Activated CD4-positive, alpha-beta T cell treated with anti-CD3 and anti-CD28 coated beads, Interleukin-2, amount 50 U/mL, for 48 hours (primary cell): ENCODE measurements around the gene FLNB.

Source experiments
- DNase-seq, 2 experiments: peaks; one replicate each; pipeline ENCODE4 v3.0.0-alpha.2; 2020

FLNB gene

GRCh38 chr3:58008141-58009025, at the start of gene FLNB:
Gene FLNB, plus strand, starts transcription at chr3:58008422. Its CDS starts 143 bp downstream, at chr3:58008565.
- peak; percentile 80 to 81 for DNase-seq

- no peak for DNase-seq
Measured at GRCh38 chr3:57958642-57959422, 49.4 kb upstream of the FLNB start.

GRCh38 chr3:57959423-57960173, 48.6 kb upstream of the FLNB start:
- no peak for DNase-seq

- DNase-seq, result no peak
Measured at GRCh38 chr3:57960174-57960505, 48.1 kb upstream of the FLNB start.

GRCh38 chr3:57961177-57961827, 46.9 kb upstream of the FLNB start:
- DNase-seq, result no peak

- DNase-seq, result no peak
Measured at GRCh38 chr3:57961828-57962447, 46.3 kb upstream of the FLNB start.

GRCh38 chr3:57962448-57962834, 45.8 kb upstream of the FLNB start:
- DNase-seq, result no peak

- no peak for DNase-seq
Measured at GRCh38 chr3:57963811-57964346, 44.3 kb upstream of the FLNB start.

GRCh38 chr3:57966829-57967228, 41.4 kb upstream of the FLNB start:
- no peak for DNase-seq

- DNase-seq, result no peak
Measured at GRCh38 chr3:57967590-57967989, 40.6 kb upstream of the FLNB start.

- DNase-seq, result no peak
Measured at GRCh38 chr3:57968501-57968900, 39.7 kb upstream of the FLNB start.

GRCh38 chr3:57971975-57972374, 36.2 kb upstream of the FLNB start:
- DNase-seq, result no peak

- no peak for DNase-seq
Measured at GRCh38 chr3:57972531-57973111, 35.6 kb upstream of the FLNB start.

- no peak for DNase-seq
Measured at GRCh38 chr3:57973715-57974477, 34.3 kb upstream of the FLNB start.

GRCh38 chr3:57974796-57975388, 33.3 kb upstream of the FLNB start:
- DNase-seq, result no peak

- DNase-seq, result no peak
Measured at GRCh38 chr3:57977818-57978235, 30.4 kb upstream of the FLNB start.

- no peak for DNase-seq
Measured at GRCh38 chr3:57978316-57978715, 29.9 kb upstream of the FLNB start.

- DNase-seq, result no peak
Measured at GRCh38 chr3:57980416-57980815, 27.8 kb upstream of the FLNB start.

- DNase-seq, result no peak
Measured at GRCh38 chr3:57981483-57982087, 26.6 kb upstream of the FLNB start.
